Measurements from ENCODE around the gene ACP4. TPM values are rescaled to one million over a fixed set of nuclear protein-coding genes. Genes with fewer than 3 reads are reported as not detected.

The ACP4 gene
- total RNA-seq, 2 donors from 2014 or later = not detected

DNA sequence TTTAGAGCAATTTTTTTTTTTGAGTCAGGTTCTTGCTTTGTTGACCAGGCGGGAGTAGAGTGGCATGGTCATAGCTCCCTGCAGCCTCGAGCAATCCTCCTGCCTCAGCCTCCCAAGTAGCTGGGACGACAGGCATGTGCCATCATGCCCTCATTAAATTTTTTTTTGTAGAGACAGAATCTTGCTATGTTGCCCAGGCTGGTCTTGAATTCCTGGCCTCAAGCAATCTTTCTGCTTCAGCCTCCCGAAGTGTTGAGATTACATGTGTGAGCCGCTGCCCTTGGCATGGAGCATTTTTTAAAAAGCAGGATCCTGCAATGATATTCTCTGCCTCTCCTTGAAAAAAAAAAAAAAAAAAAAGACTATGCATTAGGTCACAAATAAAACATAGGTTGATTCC lies 14.1 kb upstream of the ACP4 start:
- Histone ChIP-seq H3K27ac (no peak overlapping the region), H3K27me3 (replicated peaks; ENCODE audit: insufficient read depth) (no peaks in the 10 kb centered on the region), H3K4me1 (ENCODE audit: control insufficient read depth in 1 of 2, low read depth in 2 of 2) (no peaks in the 10 kb centered on the region), H3K4me3 (no peak overlapping the region), H3K36me3 (no peaks in the 10 kb centered on the region), H3K9me3 (peaks cover 9% of the 10 kb centered on the region)
- DNase-seq (ENCODE audit: low spot score) (no peak), ATAC-seq (ENCODE audit: insufficient number of reproducible peaks, low FRiP score, low read depth) (no peak)
- TF ChIP-seq, protein P1, sequence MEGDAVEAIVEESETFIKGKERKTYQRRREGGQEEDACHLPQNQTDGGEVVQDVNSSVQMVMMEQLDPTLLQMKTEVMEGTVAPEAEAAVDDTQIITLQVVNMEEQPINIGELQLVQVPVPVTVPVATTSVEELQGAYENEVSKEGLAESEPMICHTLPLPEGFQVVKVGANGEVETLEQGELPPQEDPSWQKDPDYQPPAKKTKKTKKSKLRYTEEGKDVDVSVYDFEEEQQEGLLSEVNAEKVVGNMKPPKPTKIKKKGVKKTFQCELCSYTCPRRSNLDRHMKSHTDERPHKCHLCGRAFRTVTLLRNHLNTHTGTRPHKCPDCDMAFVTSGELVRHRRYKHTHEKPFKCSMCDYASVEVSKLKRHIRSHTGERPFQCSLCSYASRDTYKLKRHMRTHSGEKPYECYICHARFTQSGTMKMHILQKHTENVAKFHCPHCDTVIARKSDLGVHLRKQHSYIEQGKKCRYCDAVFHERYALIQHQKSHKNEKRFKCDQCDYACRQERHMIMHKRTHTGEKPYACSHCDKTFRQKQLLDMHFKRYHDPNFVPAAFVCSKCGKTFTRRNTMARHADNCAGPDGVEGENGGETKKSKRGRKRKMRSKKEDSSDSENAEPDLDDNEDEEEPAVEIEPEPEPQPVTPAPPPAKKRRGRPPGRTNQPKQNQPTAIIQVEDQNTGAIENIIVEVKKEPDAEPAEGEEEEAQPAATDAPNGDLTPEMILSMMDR (IDR thresholded peaks at IDR 0.05) = no peak

DNA sequence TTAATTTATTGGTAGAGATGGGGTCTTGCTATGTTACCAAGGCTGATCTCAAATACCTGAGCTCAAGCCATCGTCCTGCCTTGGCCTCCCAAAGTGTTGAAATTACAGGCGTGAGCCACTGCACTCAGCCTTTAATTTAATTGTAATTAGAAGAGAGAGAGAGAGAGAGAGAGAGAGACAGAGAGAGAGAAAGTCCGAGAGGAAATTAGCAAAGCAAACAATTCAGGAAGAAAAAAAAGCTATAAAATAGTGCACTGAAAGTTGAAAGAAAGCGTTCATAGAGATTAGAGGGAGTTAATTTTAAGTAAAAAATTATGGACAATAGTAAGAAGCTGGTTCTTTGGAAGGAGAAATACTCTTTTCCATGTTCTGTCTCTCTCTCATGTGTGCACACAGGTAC lies 13.0 kb upstream of the ACP4 start:
- DNase-seq (ENCODE audit: low spot score) (no peak), ATAC-seq (ENCODE audit: insufficient number of reproducible peaks, low FRiP score, low read depth) (no peak)
- Histone ChIP-seq H3K27ac (no peak overlapping the region), H3K27me3 (replicated peaks; ENCODE audit: insufficient read depth) (no peaks in the 10 kb centered on the region), H3K4me1 (ENCODE audit: control insufficient read depth in 1 of 2, low read depth in 2 of 2) (no peaks in the 10 kb centered on the region), H3K9me3 (peaks cover 9% of the 10 kb centered on the region), H3K36me3 (no peaks in the 10 kb centered on the region), H3K4me3 (no peak overlapping the region)
- TF ChIP-seq, protein P1 (IDR thresholded peaks at IDR 0.05) = no peak

DNA sequence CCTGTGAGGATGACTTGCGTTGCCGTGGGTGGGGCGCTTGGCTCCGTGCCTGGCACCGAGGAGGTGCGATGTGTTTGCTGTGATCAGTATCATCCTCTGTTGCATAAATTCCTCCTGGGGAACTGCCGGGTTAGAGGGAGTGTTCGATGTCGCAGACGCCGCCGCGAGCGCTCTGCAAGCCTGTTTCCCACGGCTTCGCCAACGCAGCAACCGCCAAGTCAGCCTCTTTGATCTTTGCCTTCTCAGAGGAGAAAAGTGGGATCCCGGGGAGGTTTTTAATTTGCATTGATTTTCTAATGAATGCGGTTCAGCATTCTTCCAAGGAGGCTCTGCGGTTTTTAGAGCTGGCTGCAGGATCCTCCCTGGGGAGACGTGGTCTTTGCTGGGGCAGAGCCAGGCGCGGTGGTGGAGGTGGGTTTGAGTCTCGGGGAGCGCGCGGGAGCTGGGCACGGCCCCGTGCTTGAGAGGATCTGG lies 12.3 kb upstream of the ACP4 start:
- no peak for ATAC-seq (ENCODE audit: insufficient number of reproducible peaks, low FRiP score, low read depth)
- Histone ChIP-seq H3K4me3 (no peak overlapping the region), H3K27ac (no peak overlapping the region), H3K4me1 (ENCODE audit: control insufficient read depth in 1 of 2, low read depth in 2 of 2) (no peaks in the 10 kb centered on the region), H3K27me3 (replicated peaks; ENCODE audit: insufficient read depth) (no peaks in the 10 kb centered on the region), H3K9me3 (peaks cover 6% of the 10 kb centered on the region), H3K36me3 (no peaks in the 10 kb centered on the region)
- TF ChIP-seq, protein P1 (IDR thresholded peaks at IDR 0.05) = no peak
- DNase-seq (ENCODE audit: low spot score) = no peak

DNA sequence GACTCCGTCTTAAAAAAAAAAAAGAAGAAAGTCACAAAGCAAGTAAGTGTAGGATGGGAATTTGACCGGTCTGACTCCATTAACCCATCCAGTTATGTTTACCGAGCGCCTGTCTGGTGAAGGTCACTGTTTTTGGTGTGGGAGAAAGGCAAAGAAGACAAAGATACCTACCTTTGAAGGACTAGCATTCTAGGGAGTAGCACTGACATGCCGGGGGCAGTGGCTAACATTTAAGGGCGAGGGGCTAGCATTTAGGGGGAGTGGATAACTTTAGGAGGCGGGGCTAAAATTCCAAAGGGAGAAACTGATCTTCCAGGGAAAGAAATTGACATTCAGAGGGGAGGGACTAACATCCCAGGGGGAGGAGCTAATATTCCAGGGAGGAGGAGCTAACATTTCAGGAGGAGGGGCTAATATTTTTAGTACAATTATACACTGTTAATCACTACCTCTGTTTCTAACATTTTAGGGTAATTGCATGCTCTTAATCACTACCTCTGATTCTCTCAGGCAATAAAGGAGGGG lies 11.2 kb upstream of the ACP4 start:
- Histone ChIP-seq H3K4me3 (no peak overlapping the region), H3K36me3 (no peaks in the 10 kb centered on the region), H3K27me3 (replicated peaks; ENCODE audit: insufficient read depth) (no peaks in the 10 kb centered on the region), H3K4me1 (ENCODE audit: control insufficient read depth in 1 of 2, low read depth in 2 of 2) (no peaks in the 10 kb centered on the region), H3K27ac (no peak overlapping the region), H3K9me3 (peaks cover 6% of the 10 kb centered on the region)
- no peak for DNase-seq (ENCODE audit: low spot score)
- TF ChIP-seq, protein P1 (IDR thresholded peaks at IDR 0.05) = no peak
- ATAC-seq (ENCODE audit: insufficient number of reproducible peaks, low FRiP score, low read depth) = no peak

DNA sequence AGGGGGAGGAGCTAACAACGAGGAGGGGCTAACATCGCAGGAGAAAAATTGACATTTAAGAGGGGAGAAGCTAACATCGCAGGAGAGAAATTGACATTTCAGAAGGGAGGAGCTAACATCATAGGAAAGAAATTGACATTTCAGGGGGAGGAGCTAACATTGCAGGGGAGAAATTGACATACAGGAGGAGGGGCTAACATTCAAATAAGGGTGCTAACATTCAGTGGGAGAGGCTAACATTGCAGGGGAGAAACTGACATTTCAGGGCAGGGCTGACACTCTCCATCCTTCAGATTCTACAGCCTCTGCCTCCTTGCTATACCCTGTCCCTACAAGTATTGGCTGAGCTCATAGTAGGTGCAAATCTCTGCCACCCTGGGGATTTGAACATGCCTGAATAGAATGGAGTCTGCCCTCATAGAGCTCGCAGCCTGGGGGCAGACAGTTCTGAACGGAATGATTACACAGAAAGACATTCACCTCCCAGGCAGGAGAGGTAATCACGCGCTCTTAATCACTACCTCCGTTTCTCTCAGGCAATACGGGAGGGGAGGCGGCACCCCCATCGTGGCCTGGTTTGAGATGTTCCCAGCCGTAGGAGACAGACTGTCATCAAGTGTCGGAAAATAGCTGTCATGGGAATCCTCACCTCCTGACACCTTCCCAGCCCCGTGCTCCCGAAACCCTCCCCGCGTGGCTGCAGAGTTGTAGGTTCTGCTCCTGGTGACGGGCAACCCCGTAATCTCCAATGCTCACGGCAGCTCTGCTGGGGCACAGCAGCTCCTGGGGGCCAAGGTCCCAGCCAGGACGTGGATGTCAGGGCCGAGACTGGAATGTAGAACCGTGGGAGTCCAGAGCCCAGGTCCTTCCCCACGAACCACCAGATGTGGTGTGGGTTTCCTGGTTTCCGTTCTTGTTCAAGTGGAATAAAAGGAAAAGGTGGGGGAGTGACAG lies 10.4 kb upstream of the ACP4 start:
- no peak overlapping the region for H3K4me3 ChIP-seq
- no peaks in the 10 kb centered on the region for H3K36me3 ChIP-seq
- ATAC-seq (ENCODE audit: insufficient number of reproducible peaks, low FRiP score, low read depth) = no peak
- H3K4me1 ChIP-seq (ENCODE audit: control insufficient read depth in 1 of 2, low read depth in 2 of 2) = no peaks in the 10 kb centered on the region
- peaks cover 6% of the 10 kb centered on the region for H3K9me3 ChIP-seq
- no peak overlapping the region for H3K27ac ChIP-seq
- DNase-seq (ENCODE audit: low spot score) = no peak
- no peaks in the 10 kb centered on the region for H3K27me3 ChIP-seq (replicated peaks; ENCODE audit: insufficient read depth)
- TF ChIP-seq, protein P1 (IDR thresholded peaks at IDR 0.05) = no peak
